Vagina (tissue), 2 donors: ENCODE results near the gene ZNF281.

Source experiments
- POLR2A ChIP-seq, 2 donors: fragments of 450-650 bp; IDR thresholded peaks; one replicate each; pipeline ENCODE4 v1.6.1; 2017; ENCODE audit warnings: antibody characterized with exemption in 2 of 2, mild to moderate bottlenecking in 2 of 2, moderate library complexity in 2 of 2
- POLR2AphosphoS5 ChIP-seq, 2 donors: sonication (generic); formaldehyde crosslinking; IDR thresholded peaks; one replicate each; pipeline ENCODE4 v1.9.0; 2017; ENCODE audit warnings: antibody characterized with exemption in 2 of 2, mild to moderate bottlenecking in 2 of 2, low read depth in 1 of 2; ENCODE audit not compliant: insufficient read depth in 1 of 2
- TF ChIP-seq, protein P1 (sequence below), 3 experiments: fragments of 450-650 bp in 2 of 3; fragments of 200-600 bp in 1 of 3; sonication (generic) in 1 of 3; IDR thresholded peaks; one replicate each; pipeline ENCODE4 v1.5.1; 2017 to 2019; ENCODE audit warnings: antibody characterized with exemption in 3 of 3, mild to moderate bottlenecking in 2 of 3, moderate library complexity in 2 of 3

DNA sequence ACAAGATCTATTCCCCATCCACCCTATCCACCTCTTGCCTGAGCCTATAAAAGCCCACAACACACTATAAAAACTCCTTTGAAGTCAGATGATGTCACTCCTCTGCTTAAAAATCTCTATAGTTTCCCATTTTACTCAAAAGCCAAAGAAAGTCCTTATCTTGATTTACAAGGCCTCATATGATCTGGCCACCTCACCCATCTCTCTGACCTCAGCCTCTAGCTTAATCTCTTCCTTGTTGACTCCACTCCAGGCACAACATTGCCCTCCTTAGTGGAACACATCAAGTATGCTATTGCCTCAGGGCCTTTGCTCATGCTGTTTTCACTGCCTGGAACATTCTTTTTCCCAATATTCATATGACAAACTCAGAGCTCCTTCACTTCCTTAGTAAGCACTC, 33.3 kb downstream of the ZNF281 start:
- TF ChIP-seq, protein P1, sequence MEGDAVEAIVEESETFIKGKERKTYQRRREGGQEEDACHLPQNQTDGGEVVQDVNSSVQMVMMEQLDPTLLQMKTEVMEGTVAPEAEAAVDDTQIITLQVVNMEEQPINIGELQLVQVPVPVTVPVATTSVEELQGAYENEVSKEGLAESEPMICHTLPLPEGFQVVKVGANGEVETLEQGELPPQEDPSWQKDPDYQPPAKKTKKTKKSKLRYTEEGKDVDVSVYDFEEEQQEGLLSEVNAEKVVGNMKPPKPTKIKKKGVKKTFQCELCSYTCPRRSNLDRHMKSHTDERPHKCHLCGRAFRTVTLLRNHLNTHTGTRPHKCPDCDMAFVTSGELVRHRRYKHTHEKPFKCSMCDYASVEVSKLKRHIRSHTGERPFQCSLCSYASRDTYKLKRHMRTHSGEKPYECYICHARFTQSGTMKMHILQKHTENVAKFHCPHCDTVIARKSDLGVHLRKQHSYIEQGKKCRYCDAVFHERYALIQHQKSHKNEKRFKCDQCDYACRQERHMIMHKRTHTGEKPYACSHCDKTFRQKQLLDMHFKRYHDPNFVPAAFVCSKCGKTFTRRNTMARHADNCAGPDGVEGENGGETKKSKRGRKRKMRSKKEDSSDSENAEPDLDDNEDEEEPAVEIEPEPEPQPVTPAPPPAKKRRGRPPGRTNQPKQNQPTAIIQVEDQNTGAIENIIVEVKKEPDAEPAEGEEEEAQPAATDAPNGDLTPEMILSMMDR (IDR thresholded peaks at IDR 0.05), result no peak
- no peak for TF ChIP-seq POLR2A (IDR thresholded peaks at IDR 0.05)
- no peak for TF ChIP-seq POLR2AphosphoS5 (IDR thresholded peaks at IDR 0.05; ENCODE audit: insufficient read depth in 1 of 2, low read depth in 1 of 2)
